GM21515 (cell line): ENCODE data around the gene H19.

Experiments
- ATAC-seq: cut with Tn5 transposase; IDR thresholded peaks from one replicate; pipeline ENCODE4 v1.9.1; 2021; ENCODE audit not compliant: unreplicated experiment

The H19 gene

GRCh38 chr11:1997755-1998154, at the start of gene H19:
Gene H19, minus strand, starts transcription at chr11:1997842.
- no peak for ATAC-seq

- ATAC-seq = no peak
Measured at GRCh38 chr11:2041963-2042362, 44.3 kb upstream of the H19 start.

GRCh38 chr11:2041153-2041552, 43.5 kb upstream of the H19 start:
- no peak for ATAC-seq

GRCh38 chr11:2039198-2039759, 41.6 kb upstream of the H19 start:
- ATAC-seq = no peak

GRCh38 chr11:2036863-2037486, 39.3 kb upstream of the H19 start:
- ATAC-seq = no peak

GRCh38 chr11:2035382-2035781, 37.7 kb upstream of the H19 start:
- ATAC-seq = no peak

- ATAC-seq = no peak
Measured at GRCh38 chr11:2031058-2031457, 33.4 kb upstream of the H19 start.

- no peak for ATAC-seq
Measured at GRCh38 chr11:2027708-2028107, 30.1 kb upstream of the H19 start.

- ATAC-seq = no peak
Measured at GRCh38 chr11:2015025-2015424, 17.4 kb upstream of the H19 start.

GRCh38 chr11:2012440-2012839, 14.8 kb upstream of the H19 start:
- ATAC-seq = no peak

GRCh38 chr11:2004466-2004865, 6.8 kb upstream of the H19 start:
- no peak for ATAC-seq

GRCh38 chr11:2002807-2003206, 5.2 kb upstream of the H19 start:
- ATAC-seq = no peak

- ATAC-seq = no peak
Measured at GRCh38 chr11:2002042-2002776, 4.6 kb upstream of the H19 start.

GRCh38 chr11:1998861-1999260, 1.2 kb upstream of the H19 start:
- no peak for ATAC-seq

GRCh38 chr11:1998290-1998689, 648 bp upstream of the H19 start:
- ATAC-seq = no peak

GRCh38 chr11:1994121-1994520, 3.5 kb downstream of the H19 start:
- ATAC-seq = no peak

GRCh38 chr11:1992111-1992510, 5.5 kb downstream of the H19 start:
- no peak for ATAC-seq

GRCh38 chr11:1990872-1991578, 6.6 kb downstream of the H19 start:
- no peak for ATAC-seq

- no peak for ATAC-seq
Measured at GRCh38 chr11:1989953-1990352, 7.7 kb downstream of the H19 start.

GRCh38 chr11:1988667-1989317, 8.8 kb downstream of the H19 start:
- no peak for ATAC-seq

- no peak for ATAC-seq
Measured at GRCh38 chr11:1988174-1988573, 9.5 kb downstream of the H19 start.
